GM23338 (cell line): Measurements from ENCODE around the gene TBX3. TPM values are rescaled to one million over a fixed set of nuclear protein-coding genes. Genes with fewer than 3 reads are reported as not detected.

Source experiments
- ATAC-seq: fragments of 200-7000 bp; cut with Tn5 transposase; 3 replicates; pipeline ENCODE4 v1.9.1; 2020
- DNase-seq: peaks from one replicate; pipeline ENCODE4 v3.0.0-alpha.2; 2015; ENCODE audit warnings: low spot score
- H2AFZ ChIP-seq: fragments of 200-600 bp; sonication (generic); 2 replicates; pipeline ENCODE4 v1.8.0; 2016; ENCODE audit warnings: antibody characterized with exemption, mild to moderate bottlenecking, moderate library complexity
- H3F3A ChIP-seq: fragments of 200-600 bp; sonication (generic); replicated peaks from 2 replicates; pipeline ENCODE4 v1.8.0; 2017; ENCODE audit warnings: antibody characterized with exemption, mixed run types, low read depth
- H3K27ac ChIP-seq: fragments of 200-600 bp; sonication (generic); 2 replicates; pipeline ENCODE4 v1.6.1; 2016; ENCODE audit warnings: low read depth
- H3K27me3 ChIP-seq: fragments of 200-600 bp; sonication (generic); 2 replicates; pipeline ENCODE4 v1.8.0; 2016; ENCODE audit warnings: mild to moderate bottlenecking, mixed run types, moderate library complexity; ENCODE audit not compliant: insufficient read depth
- H3K36me3 ChIP-seq: fragments of 200-600 bp; sonication (generic); 2 replicates; pipeline ENCODE4 v1.8.0; 2016; ENCODE audit warnings: mild to moderate bottlenecking; ENCODE audit not compliant: insufficient read depth
- H3K4me1 ChIP-seq: fragments of 200-600 bp; sonication (generic); 2 replicates; pipeline ENCODE4 v1.8.0; 2016; ENCODE audit warnings: mild to moderate bottlenecking, moderate library complexity; ENCODE audit not compliant: insufficient read depth
- H3K4me2 ChIP-seq: fragments of 200-600 bp; sonication (generic); 2 replicates; pipeline ENCODE4 v1.7.1; 2017; ENCODE audit warnings: mixed run types
- H3K4me3 ChIP-seq: fragments of 200-600 bp; sonication (generic); 2 replicates; pipeline ENCODE4 v1.6.1; 2016; ENCODE audit warnings: mixed run types
- H3K79me2 ChIP-seq: fragments of 200-600 bp; sonication (generic); replicated peaks from 2 replicates; pipeline ENCODE4 v1.8.0; 2017; ENCODE audit warnings: mild to moderate bottlenecking; ENCODE audit not compliant: insufficient read depth
- H3K9me2 ChIP-seq: fragments of 200-600 bp; sonication (generic); 2 replicates; pipeline ENCODE4 v1.8.0; 2017; ENCODE audit not compliant: insufficient read depth
- H4K20me1 ChIP-seq: fragments of 200-600 bp; sonication (generic); replicated peaks from 2 replicates; pipeline ENCODE4 v1.8.0; 2017; ENCODE audit warnings: mild to moderate bottlenecking; ENCODE audit not compliant: insufficient read depth
- H3K27ac Mint-ChIP-seq: 2 replicates; pipeline ENCODE4 v1.8.0; 2020; ENCODE audit warnings: inconsistent platforms, mild to moderate bottlenecking, moderate library complexity, mixed read lengths
- H3K27me3 Mint-ChIP-seq: 3 replicates; pipeline ENCODE4 v1.8.0; 2022; ENCODE audit warnings: low read depth, mild to moderate bottlenecking, moderate library complexity, mixed read lengths, inconsistent platforms; ENCODE audit not compliant: insufficient read depth, poor library complexity
- H3K36me3 Mint-ChIP-seq: 3 replicates; pipeline ENCODE4 v1.8.0; 2021; ENCODE audit warnings: low read depth, mild to moderate bottlenecking, inconsistent platforms, moderate library complexity, mixed read lengths
- H3K4me1 Mint-ChIP-seq: 3 replicates; pipeline ENCODE4 v1.8.0; 2020; ENCODE audit warnings: mild to moderate bottlenecking, inconsistent platforms, mixed read lengths
- H3K4me3 Mint-ChIP-seq: 3 replicates; pipeline ENCODE4 v1.8.0; 2021; ENCODE audit warnings: moderate library complexity, mild to moderate bottlenecking, inconsistent platforms, mixed read lengths
- H3K9me3 Mint-ChIP-seq: 3 replicates; pipeline ENCODE4 v1.8.0; 2020; ENCODE audit warnings: moderate library complexity, mild to moderate bottlenecking, inconsistent platforms, mixed read lengths
- CREB1 ChIP-seq: fragments of 250-450 bp; sonication (Bioruptor Pico); IDR thresholded peaks from 2 replicates; pipeline ENCODE4 v1.5.0; 2020; ENCODE audit warnings: low read depth, mild to moderate bottlenecking, moderate library complexity
- ETS1 ChIP-seq: IDR thresholded peaks from 2 replicates; pipeline ENCODE4 v1.6.1; 2016; ENCODE audit warnings: antibody characterized with exemption
- EZH2phosphoT487 ChIP-seq: fragments of 200-600 bp; sonication (generic); IDR thresholded peaks from one replicate; pipeline ENCODE4 v1.8.1; 2018; ENCODE audit warnings: antibody characterized with exemption; ENCODE audit not compliant: unreplicated experiment
- JUNB ChIP-seq: IDR thresholded peaks from one replicate; pipeline ENCODE4 v1.6.1; 2016; ENCODE audit warnings: antibody characterized with exemption; ENCODE audit not compliant: unreplicated experiment
- NANOG ChIP-seq: IDR thresholded peaks from 2 replicates; pipeline ENCODE4 v1.6.1; 2016; ENCODE audit warnings: antibody characterized with exemption, borderline replicate concordance
- POLR2AphosphoS5 ChIP-seq: IDR thresholded peaks from 2 replicates; pipeline ENCODE4 v1.6.1; 2016; ENCODE audit warnings: antibody characterized with exemption, low read depth
- REST ChIP-seq: IDR thresholded peaks from one replicate; pipeline ENCODE4 v1.6.1; 2018; ENCODE audit warnings: antibody characterized with exemption; ENCODE audit not compliant: unreplicated experiment
- STAT1 ChIP-seq: IDR thresholded peaks from one replicate; pipeline ENCODE4 v1.6.1; 2016; ENCODE audit warnings: antibody characterized with exemption; ENCODE audit not compliant: unreplicated experiment
- ZNF114 ChIP-seq: fragments of 250-450 bp; sonication (Bioruptor Pico); IDR thresholded peaks from 2 replicates; pipeline ENCODE4 v1.5.0; 2020; ENCODE audit warnings: mild to moderate bottlenecking, moderate library complexity
- ZNF462 ChIP-seq: fragments of 250-450 bp; sonication (Bioruptor Pico); IDR thresholded peaks from 2 replicates; pipeline ENCODE4 v1.5.0; 2020; ENCODE audit warnings: mild to moderate bottlenecking, moderate library complexity
- polyA plus RNA-seq: library from polyadenylated mRNA; unstranded; fragments of >200 nt; fragmentation: Nextera tagmentation; extraction: Ambion mirVana; gene quantifications from 2 replicates; pipeline ENCODE4 v1.2.1, GENCODE V29; 2016
- total RNA-seq: library from RNA; depleted of rRNA; stranded (reverse); fragments of >200 nt; shearing (Covaris generic); gene quantifications from 2 replicates; pipeline ENCODE4 v1.2.3, GENCODE V29; 2014

TBX3 gene
- total and polyA plus RNA-seq, 2 experiments from 2014 or later, result 0.18 to 0.24 TPM

GRCh38 chr12:114729731-114730130, 45.8 kb upstream of the TBX3 start (continued):
- TF ChIP-seq REST, result no peak
- TF ChIP-seq NANOG, result no peak
- no peak for TF ChIP-seq POLR2AphosphoS5

- no peaks in the 10 kb centered on the region for H3K9me2 ChIP-seq
- H3K4me3 ChIP-seq, result no peak overlapping the region
- no peaks in the 10 kb centered on the region for H4K20me1 ChIP-seq
- no peak overlapping the region for H2AFZ ChIP-seq
- no peaks in the 10 kb centered on the region for H3K9me3 Mint-ChIP-seq
- no peak overlapping the region for H3K27ac ChIP-seq
- no peaks in the 10 kb centered on the region for H3K36me3 ChIP-seq
- no peaks in the 10 kb centered on the region for H3K27me3 ChIP-seq
- H3F3A ChIP-seq, result no peaks in the 10 kb centered on the region
- H3K4me1 Mint-ChIP-seq, result no peaks in the 10 kb centered on the region
- no peaks in the 10 kb centered on the region for H3K36me3 Mint-ChIP-seq
- H3K4me3 Mint-ChIP-seq, result no peak overlapping the region
- H3K4me2 ChIP-seq, result no peak overlapping the region
- H3K4me1 ChIP-seq, result no peaks in the 10 kb centered on the region
- ATAC-seq, result no peak
- H3K27ac Mint-ChIP-seq, result no peak overlapping the region
- no peak for DNase-seq
- H3K27me3 Mint-ChIP-seq, result peaks cover 1% of the 10 kb centered on the region
- no peaks in the 10 kb centered on the region for H3K79me2 ChIP-seq
- TF ChIP-seq ZNF462, result no peak
- no peak for TF ChIP-seq NANOG
- no peak for TF ChIP-seq ZNF114 (CRISPR knock-in tag)
- no peak for TF ChIP-seq STAT1
- TF ChIP-seq REST, result no peak
- no peak for TF ChIP-seq JUNB
- no peak for TF ChIP-seq CREB1 (CRISPR knock-in tag)
- TF ChIP-seq EZH2phosphoT487, result no peak
- TF ChIP-seq ETS1, result no peak
These were observed 42.2 kb upstream of the TBX3 start for GRCh38 chr12:114726092-114726710.
